GM12878 (cell line): ENCODE data around the gene NXPE4.

ENCODE experiments used
- ATF2 ChIP-seq: IDR thresholded peaks from 2 replicates; pipeline ENCODE4 v1.6.1; 2012; ENCODE audit warnings: low read length, inconsistent platforms
- CTCF ChIP-seq, 3 experiments: IDR thresholded peaks in 2 of 3; conservative IDR thresholded peaks in 1 of 3; 2 replicates each; pipeline ENCODE4 v1.5.1; 2011; ENCODE audit warnings: low read depth in 3 of 3, low read length in 3 of 3, mild to moderate bottlenecking in 3 of 3, control low read depth in 2 of 3, moderate library complexity in 2 of 3, inconsistent platforms in 1 of 3, mixed read lengths in 1 of 3; ENCODE audit not compliant: control insufficient read depth in 2 of 3, insufficient read depth in 1 of 3; ENCODE audit errors: extremely low read depth in 1 of 3
- FOXM1 ChIP-seq: IDR thresholded peaks from 2 replicates; pipeline ENCODE4 v1.6.1; 2012; ENCODE audit warnings: low read depth, mild to moderate bottlenecking, inconsistent platforms, low read length, moderate library complexity
- POLR2AphosphoS5 ChIP-seq: IDR thresholded peaks from 2 replicates; pipeline ENCODE4 v1.6.1; 2011; ENCODE audit warnings: mild to moderate bottlenecking, low read length, inconsistent platforms
- POU2F2 ChIP-seq: IDR thresholded peaks from 3 replicates; pipeline ENCODE4 v1.6.1; 2011; ENCODE audit warnings: low read depth, mild to moderate bottlenecking, low read length, borderline replicate concordance
- RAD21 ChIP-seq: IDR thresholded peaks from 2 replicates; pipeline ENCODE4 v1.6.1; 2011; ENCODE audit warnings: mild to moderate bottlenecking, low read depth, low read length, moderate library complexity; ENCODE audit not compliant: insufficient read depth
- RFX5 ChIP-seq: IDR thresholded peaks from 2 replicates; pipeline ENCODE4 v1.6.1; 2011; ENCODE audit warnings: low read depth, low read length, improper control_type of control experiment
- TCF12 ChIP-seq: IDR thresholded peaks from 2 replicates; pipeline ENCODE4 v1.6.1; 2011; ENCODE audit warnings: low read depth, mild to moderate bottlenecking, low read length
- USF2 ChIP-seq: IDR thresholded peaks from 2 replicates; pipeline ENCODE4 v1.6.1; 2011; ENCODE audit warnings: low read depth, low read length, improper control_type of control experiment, borderline replicate concordance

GRCh38 chr11:114553642-114554041, 41.9 kb downstream of the NXPE4 start:
- TF ChIP-seq TCF12 (no peak), POLR2AphosphoS5 (no peak), RFX5 (no peak), CTCF (IDR thresholded peaks at IDR 0.05 in 2 of 3, conservative IDR thresholded peaks at IDR 0.05 in 1 of 3; ENCODE audit: control insufficient read depth in 2 of 3, extremely low read depth in 1 of 3, insufficient read depth in 1 of 3, low read depth in 3 of 3, low read length in 3 of 3) (no peak), FOXM1 (no peak), ATF2 (no peak), RAD21 (no peak), USF2 (no peak), POU2F2 (no peak)
